GM19395 (cell line): Measurements from ENCODE around the gene ZBTB7B.

ENCODE experiments used
- ATAC-seq: cut with Tn5 transposase; IDR thresholded peaks from one replicate; pipeline ENCODE4 v1.9.1; 2021; ENCODE audit warnings: mild to moderate bottlenecking, moderate library complexity; ENCODE audit not compliant: unreplicated experiment

ZBTB7B gene

GRCh38 chr1:155034318-155035208, 32.0 kb downstream of the ZBTB7B start:
- ATAC-seq = no peak

DNA sequence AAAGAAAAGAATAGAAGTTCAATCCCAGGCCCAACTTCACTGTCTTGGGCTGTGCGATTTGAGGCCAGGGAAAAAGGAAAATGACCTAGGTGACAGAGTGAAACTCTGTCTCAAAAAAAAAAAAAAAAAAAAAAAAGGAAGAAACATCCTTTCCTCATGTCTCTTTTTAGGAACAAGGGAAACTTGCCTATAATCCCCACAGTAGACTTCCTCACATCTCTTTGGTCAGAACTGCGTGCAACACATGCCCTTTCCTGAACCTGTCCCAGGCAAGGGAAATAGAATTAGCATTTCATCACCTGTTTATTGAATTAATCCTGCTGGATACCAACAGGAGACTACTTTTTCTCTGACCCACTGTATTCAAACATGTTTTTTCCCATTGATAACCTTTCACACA, 33.3 kb downstream of the ZBTB7B start:
- no peak for ATAC-seq

DNA sequence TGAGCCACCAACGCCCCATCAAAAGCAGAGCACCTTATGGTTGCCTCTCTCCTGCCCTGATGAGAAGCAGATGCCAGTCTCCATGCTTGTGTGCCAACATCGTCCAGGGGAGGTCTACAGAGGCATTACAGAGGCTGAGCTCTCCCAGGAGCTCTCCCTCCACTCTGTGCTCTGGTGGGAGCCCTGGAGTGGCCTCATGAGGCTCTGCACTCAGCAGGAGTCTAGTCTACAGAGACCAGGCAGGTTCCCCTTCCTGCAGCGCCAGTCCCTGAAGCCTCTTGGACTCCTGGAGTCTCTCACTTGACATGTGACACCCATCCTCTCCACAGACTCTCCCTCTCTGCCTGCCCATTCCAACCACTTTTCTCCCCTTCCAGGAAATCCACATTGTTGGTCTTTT, 34.4 kb downstream of the ZBTB7B start:
- no peak for ATAC-seq

DNA sequence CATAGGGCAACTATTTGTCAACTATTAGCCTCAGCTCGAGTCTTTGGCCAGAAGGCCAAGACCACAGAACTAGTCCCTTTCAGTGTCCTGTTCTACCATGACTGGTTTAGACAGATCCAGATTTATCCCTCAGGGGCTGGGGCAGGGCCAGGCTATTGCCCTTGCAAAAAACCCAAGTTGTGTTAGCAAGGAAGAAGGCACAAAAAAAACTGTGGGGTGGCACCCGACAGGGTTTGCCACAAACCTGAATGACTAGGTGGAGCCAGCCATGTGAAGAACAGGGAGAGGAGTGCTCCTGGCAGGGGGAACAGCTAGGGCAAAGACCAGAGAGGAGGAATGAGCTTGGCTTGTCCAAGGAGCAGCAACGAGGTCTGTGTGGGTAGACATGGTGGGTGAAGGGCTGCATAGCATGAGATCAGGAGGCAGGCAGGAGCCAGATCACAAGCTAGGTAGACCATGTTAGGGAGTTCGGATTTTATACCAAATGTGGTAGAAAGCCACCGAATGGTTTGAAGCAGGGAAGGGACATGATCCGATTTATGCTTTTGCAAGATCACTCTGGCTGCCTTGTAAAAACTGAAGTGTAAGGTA, 35.3 kb downstream of the ZBTB7B start:
- no peak for ATAC-seq

GRCh38 chr1:155038602-155039307, 36.2 kb downstream of the ZBTB7B start:
- no peak for ATAC-seq

DNA sequence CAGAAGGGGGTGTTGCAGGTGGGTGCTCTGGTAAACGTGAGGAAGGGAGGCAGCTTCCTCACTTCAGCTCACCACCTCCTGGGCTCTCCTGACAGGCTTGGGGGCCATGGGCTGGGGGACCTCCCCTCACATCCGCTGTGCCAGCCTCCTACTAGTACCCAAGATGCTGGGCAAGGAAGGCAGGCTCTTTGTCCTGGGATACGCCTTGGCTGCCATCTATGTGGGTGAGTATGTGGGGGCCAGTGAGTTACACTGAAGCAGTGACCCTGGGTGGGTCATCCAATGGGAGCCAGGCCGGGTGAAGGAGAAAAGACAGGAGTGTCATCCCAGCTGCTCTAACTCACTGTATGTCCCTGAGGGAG, 36.7 kb downstream of the ZBTB7B start:
- ATAC-seq = no peak

DNA sequence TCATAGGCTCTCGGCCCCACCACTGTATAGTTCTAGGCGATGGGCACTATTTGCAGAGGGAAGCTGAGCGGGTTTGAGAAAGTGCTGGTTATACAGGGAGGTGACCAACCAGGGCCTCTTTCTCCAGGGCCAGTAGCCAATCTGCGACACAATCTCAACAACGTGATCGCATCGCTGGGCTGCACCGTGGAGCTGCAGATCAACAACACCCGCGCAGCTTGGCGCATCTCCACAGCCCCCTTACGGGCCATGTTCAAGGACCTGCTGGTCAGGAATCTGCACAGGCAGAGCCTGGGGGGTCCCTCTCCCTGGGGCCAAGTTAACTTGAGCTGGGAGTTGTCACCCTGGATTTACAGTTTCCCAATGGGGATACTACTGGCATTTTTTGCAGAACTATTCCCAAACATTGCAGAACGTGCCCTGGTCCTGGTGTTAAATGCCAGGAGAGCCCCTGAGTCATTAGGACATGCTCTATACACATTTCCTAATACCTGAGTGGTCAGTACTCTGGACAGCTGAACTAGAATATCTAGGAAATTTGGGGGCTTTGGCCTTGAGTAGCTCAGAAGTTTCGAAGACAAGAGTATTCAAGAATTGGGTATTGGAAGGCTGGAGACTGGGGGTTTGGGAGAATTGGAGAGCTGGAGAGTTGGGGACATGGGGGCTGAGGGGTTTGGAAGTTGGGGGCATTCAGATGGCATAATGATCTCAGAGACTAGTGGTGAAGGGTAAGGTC, 37.9 kb downstream of the ZBTB7B start:
- no peak for ATAC-seq

DNA sequence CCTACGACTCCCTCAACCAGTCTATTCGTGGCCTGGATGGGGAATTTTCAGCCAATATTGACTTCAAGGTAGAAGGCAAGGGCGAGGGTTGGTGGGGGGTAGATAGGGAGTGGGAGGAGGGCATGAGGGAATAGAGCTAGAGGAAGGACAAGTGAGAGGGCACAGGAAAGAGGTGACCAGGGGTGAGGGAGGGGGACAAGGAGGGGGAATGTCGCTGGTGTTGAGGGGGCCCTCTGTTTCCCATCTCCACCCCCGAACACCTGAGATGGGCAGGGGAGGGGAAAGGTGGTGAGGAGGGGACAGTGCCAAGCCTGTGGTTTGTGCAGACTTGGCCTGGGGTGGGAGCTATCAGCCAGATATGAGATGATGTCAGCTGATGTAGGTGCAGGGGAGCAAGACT, 40.2 kb downstream of the ZBTB7B start:
- no peak for ATAC-seq

DNA sequence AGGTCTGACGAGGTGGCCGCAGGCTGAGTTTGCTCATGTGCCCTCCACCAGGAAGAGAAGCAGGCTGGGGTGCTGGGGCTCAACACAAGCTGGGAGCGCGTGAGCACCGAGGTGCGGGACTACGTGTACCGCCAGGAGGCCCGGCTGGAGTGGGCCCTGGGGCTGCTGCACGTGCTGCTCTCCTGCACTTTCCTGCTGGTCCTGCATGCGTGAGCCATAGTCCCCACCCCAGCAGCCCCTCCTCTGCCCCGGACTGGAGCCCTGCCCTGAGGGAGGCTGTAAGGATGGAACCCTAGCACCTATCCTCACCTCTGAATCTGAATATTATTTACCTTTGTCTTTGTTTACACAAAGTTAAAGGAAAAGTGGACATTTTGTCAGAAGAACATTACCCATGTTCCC, 40.7 kb downstream of the ZBTB7B start:
- ATAC-seq = no peak

DNA sequence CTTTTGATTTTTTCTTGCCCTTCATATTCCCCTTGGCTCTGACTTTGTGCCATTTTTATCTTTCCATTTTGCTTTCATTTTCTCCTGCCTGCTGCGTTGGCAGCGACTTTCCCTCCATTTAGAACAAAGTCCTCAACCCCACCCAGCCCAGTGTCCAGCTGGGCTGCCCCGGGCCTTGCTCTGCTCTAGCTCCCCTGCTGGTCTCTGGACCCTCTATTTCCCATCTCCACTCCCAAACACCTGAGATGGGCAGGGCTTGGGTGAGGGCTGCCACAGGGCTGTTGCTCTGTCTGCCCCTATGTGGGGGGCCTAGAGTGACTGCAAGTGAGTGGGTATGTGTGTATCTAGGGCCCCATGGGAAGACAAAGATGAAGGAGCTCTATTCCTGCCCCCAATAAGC, 41.2 kb downstream of the ZBTB7B start:
- no peak for ATAC-seq

DNA sequence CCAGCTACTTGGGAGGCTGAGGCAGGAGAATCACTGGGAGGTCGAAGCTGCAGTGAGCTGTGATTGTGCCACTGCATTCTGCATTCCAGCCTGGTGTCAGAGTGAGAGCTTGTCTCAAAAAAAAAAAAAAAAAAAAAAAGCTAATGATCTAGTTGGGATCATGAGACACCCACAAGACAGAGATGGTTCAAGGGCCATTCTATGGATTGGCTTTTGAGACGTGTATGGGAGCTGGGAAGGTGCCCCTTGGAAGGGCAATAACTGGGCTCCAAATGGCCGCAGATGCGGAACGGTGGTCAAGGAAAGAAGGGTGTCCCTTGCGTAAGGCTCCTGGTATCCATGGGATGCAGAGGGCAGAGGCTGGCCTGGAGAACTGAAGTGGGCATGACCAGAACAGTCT, 41.8 kb downstream of the ZBTB7B start:
- no peak for ATAC-seq

GRCh38 chr1:155044812-155045657, 42.4 kb downstream of the ZBTB7B start:
- ATAC-seq = no peak

DNA sequence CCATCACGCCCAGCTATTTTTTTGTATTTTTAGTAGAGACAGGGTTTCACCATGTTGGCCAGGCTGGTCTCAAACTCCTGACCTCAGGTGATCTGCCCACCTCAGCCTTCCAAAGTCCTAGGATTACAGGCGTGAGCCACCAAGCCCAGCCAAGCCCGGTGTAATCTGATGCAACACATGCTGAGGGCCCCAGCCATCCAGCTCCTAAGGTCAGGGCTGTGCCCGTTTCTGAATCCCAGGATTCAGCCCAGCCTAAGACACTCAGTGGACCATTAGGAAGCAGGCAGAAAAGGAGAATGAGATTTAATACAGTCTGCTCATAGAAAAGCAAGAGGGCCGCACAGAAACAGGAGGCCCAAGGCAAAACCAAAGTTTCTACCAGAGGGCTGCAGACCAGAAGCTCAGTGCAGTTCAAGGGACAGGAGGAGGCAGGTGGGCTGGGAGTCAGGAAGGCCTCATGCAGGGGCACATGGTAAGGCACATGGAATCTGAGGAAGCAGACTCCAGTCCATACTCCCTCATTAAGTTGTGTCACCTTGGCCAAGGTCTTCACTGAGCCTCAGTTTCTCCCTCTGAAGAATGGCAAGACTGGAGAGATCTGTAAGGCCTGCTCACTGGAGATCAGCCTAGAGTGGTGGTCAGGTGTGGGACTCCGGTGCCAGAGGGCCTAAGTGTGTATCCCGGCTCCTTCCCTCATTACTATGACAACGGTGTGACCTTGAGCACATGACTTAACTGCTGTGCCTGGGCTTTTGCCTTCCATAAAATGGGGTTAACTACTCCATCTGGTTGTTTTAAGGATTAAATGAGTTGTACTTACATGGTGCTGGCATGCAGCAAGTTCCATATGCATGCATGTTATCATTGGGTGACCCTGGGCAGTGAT, 46.1 kb downstream of the ZBTB7B start:
- no peak for ATAC-seq

DNA sequence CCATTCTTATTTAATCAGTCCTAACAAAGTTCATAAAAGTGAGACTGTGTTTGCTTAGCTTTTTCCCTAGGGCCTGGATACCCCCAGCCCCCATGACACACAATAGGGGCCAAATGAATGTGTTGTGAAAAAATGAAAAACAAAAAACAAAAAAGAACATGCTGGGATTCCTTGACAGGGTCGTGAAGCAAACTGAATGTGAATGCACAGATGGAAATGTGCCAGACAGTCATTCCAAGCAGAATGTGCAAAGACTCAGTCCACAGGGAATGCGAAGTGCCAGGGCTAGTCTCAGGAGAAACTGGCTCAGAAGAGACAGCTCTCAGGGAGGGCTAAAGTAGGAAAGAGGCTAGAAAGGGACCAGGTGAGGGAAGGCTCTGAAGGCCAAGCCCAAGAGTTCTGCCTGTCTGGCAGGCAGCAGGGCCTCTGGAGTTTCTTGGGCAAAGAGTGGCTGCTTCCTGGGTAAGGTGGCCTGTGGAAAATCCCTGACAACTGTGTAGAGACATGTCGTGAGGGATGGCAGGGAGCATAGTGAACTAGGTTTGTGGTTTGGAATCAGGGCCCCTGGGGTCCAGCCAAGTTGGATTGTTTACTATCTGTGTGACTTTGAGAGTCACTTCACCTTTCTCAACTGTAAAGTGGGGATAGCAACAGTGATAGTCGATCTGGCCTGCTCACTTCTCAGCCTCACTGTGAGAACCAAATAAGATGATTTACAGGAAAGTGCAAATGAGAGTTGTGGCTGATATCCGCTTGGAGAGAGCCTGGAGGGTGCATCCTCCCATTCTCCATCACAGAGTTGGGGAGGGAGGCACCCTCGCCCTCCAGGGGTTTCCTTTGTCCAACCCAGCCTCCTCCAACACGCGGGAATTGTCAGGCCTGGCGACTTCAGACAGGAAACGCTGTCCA, 47.3 kb downstream of the ZBTB7B start:
- no peak for ATAC-seq

DNA sequence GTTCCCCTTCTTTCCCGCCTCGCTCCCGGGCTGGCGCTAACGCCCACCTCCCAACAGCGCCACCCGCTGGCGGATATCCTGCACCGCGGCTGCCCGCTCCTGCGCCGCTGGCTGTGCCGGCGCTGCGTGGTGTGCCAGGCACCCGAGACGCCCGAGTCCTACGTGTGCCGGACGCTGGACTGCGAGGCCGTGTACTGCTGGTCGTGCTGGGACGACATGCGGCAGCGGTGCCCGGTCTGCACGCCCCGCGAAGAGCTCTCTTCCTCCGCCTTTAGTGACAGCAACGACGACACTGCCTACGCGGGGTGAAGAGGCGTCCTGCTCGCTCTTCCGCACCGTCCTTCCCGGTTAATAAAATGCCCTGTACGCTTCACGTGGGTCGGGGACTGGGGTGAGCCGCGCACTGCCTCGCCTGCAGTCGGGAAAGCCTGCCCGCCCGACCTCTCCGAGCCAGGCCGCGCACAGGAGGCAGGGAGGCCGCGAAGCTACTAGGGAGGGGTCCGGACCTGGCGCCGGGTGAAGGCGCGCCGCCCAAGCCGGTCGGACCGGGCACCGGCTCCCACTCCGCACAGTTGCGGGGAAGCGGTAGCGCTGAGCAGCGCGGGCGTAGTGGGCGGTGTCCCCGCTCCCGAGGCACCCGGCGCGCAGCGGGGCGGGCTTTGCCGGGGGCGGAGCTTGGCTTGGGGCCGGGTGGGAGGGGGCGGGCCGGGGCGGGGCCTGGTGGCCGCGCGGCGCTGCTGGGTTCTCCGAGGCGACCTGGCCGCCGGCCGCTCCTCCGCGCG, 48.1 kb downstream of the ZBTB7B start, which contains the start of gene ADAM15:
Gene ADAM15 (plus strand): TSS at position 757 of the 782 bp plus-strand sequence. CDS start 71 bp downstream, outside the sequence.
- ATAC-seq = peak; percentile 55

DNA sequence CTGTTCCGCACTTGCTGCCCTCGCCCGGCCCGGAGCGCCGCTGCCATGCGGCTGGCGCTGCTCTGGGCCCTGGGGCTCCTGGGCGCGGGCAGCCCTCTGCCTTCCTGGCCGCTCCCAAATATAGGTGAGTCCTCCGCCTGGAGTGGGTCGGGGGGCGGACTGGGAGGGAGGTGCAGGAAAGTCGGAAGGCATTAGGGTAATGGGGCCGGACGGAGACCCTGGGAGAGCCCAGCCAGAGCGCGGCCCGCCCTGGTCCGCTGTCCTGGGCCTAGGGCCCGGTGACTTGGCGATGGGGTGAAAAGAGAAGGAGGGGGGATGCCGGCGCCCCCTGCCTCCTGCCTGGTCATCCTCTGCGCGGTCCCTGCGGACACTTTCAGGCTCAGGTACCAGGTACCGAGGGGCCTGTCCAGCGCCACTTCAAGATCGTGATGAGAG, 48.8 kb downstream of the ZBTB7B start:
- peak; percentile 28 for ATAC-seq

DNA sequence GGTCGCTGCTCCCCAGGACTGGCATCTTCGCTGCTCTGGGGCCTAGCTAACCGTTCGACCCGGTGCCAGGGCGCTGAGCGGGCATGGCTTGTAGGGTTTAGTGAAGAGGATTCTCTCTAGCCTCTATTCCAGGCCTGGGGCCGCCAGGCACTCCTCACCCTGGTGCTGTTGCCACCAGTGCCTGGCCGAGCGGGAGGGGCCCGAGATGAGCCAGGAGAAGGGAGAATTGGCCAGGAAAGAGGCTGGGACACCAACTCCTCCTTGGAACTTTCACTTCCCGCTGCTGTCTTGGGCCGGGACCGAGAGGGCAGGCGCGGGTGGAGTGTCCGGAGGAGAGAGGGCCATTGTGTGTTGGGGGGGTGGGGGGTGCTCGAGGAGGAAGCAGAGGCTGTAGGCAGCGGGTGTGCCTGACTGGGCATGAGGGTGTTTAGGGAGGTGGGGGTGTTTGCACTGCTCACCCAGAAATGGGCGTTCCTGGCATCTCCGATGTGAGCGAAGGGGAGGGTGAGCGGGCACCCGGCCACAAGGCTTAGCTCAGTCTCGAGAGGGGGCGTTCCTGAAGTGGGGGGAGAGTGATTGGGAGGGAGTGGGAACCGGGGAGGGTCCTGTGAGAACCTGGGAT, 49.3 kb downstream of the ZBTB7B start:
- peak; percentile 18 for ATAC-seq
